ENCODE data around the gene PANK1.

GRCh38 chr10:89543841-89544240 is 101.2 kb downstream of the PANK1 start:
- TF ChIP-seq GATA2 (IDR thresholded peaks at IDR 0.05; ENCODE audit: low read depth, low read length) = no peak
- no peak for TF ChIP-seq GATA3 (IDR thresholded peaks at IDR 0.05; ENCODE audit: low read depth, low read length)

Data from SH-SY5Y (cell line).